Panc1 (cell line): ENCODE results near the gene APP.

Experiments
- CTCF ChIP-seq: fragments of 450-650 bp; IDR thresholded peaks from 2 replicates; pipeline ENCODE4 v1.5.1; 2017; ENCODE audit warnings: mild to moderate bottlenecking
- POLR2AphosphoS5 ChIP-seq: IDR thresholded peaks from 2 replicates; pipeline ENCODE4 v1.6.1; 2012; ENCODE audit warnings: mild to moderate bottlenecking, low read depth, low read length, moderate library complexity
- SIN3A ChIP-seq: IDR thresholded peaks from 2 replicates; pipeline ENCODE4 v1.6.1; 2012; ENCODE audit warnings: low read depth, mild to moderate bottlenecking, low read length, moderate library complexity, borderline replicate concordance; ENCODE audit not compliant: insufficient read depth

- TF ChIP-seq CTCF (no peak), POLR2AphosphoS5 (no peak), SIN3A (no peak)
Measured at GRCh38 chr21:26194326-26194725, 23.8 kb upstream of the APP start.
